ENCODE measurements around the gene VIT.

GRCh38 chr2:36663295-36663694 lies 33.2 kb upstream of the VIT start:
- TF ChIP-seq CTCF (IDR thresholded peaks at IDR 0.05) (no peak), EP300 (IDR thresholded peaks at IDR 0.05) (no peak)
